ENCODE results near the gene OR12D1.
"Not testable (repeated sequence)": the region's sequence is repeated elsewhere in the genome, so short reads cannot be mapped to it uniquely, and the experiment has no call there.

The OR12D1 gene

GRCh38 chr6:29414588-29414987 lies at the start of gene OR12D1:
Gene OR12D1 (plus strand): TSS chr6:29414928.
- Mint-ChIP-seq H3K4me1 (ENCODE audit: low read depth) (no peaks in the 10 kb centered on the region), H3K27me3 (peaks cover 69% of the 10 kb centered on the region), H3K27ac (no peak within 1 kb of the TSS), H3K4me3 (no peak within 1 kb of the TSS), H3K9me3 (peaks cover 22% of the 10 kb centered on the region), H3K36me3 (ENCODE audit: low read depth) (no peaks in the 10 kb centered on the region)
- no peak for DNase-seq

- H3K9me3 Mint-ChIP-seq: no peaks in the 10 kb centered on the region
- no peak within 1 kb of the TSS for H3K4me3 Mint-ChIP-seq
- DNase-seq: no peak
- H3K27ac Mint-ChIP-seq: no peak within 1 kb of the TSS
- no peaks in the 10 kb centered on the region for H3K36me3 Mint-ChIP-seq (ENCODE audit: low read depth)
- peaks cover 37% of the 10 kb centered on the region for H3K27me3 Mint-ChIP-seq
- no peaks in the 10 kb centered on the region for H3K4me1 Mint-ChIP-seq (ENCODE audit: low read depth)
These were observed 46.0 kb upstream of the OR12D1 start, which contains the start of gene OR5V1 for GRCh38 chr6:29368765-29369164. Gene OR5V1 (minus strand): TSS chr6:29368865. CDS start chr6:29356195, 12,670 bp downstream.

- no peaks in the 10 kb centered on the region for H3K4me1 Mint-ChIP-seq (ENCODE audit: low read depth)
- no peaks in the 10 kb centered on the region for H3K9me3 Mint-ChIP-seq
These were observed 39.5 kb upstream of the OR12D1 start, which contains the start of gene OR12D3 for GRCh38 chr6:29375191-29375590. Gene OR12D3 (minus strand): TSS chr6:29375291. CDS start chr6:29375287, 4 bp downstream.

GRCh38 chr6:29376003-29376402 lies 38.7 kb upstream of the OR12D1 start:
- Mint-ChIP-seq H3K9me3 (no peaks in the 10 kb centered on the region), H3K4me3 (no peak overlapping the region), H3K27me3 (peaks cover 35% of the 10 kb centered on the region), H3K27ac (no peak overlapping the region), H3K4me1 (ENCODE audit: low read depth) (no peaks in the 10 kb centered on the region), H3K36me3 (ENCODE audit: low read depth) (no peaks in the 10 kb centered on the region)
- DNase-seq: no peak

More at GRCh38 chr6:29375191-29375590, 39.5 kb upstream of the OR12D1 start, which contains the start of gene OR12D3:
- Mint-ChIP-seq H3K36me3 (ENCODE audit: low read depth) (no peaks in the 10 kb centered on the region), H3K27ac (no peak within 1 kb of the TSS), H3K27me3 (peaks cover 39% of the 10 kb centered on the region), H3K4me3 (no peak within 1 kb of the TSS)
- no peak for DNase-seq

GRCh38 chr6:29388533-29388932 lies 26.2 kb upstream of the OR12D1 start:
- H3K9me3 Mint-ChIP-seq: no peaks in the 10 kb centered on the region
- no peaks in the 10 kb centered on the region for H3K4me1 Mint-ChIP-seq (ENCODE audit: low read depth)
- H3K27me3 Mint-ChIP-seq: peaks cover 41% of the 10 kb centered on the region
- H3K27ac Mint-ChIP-seq: no peak overlapping the region
- no peak for DNase-seq
- no peaks in the 10 kb centered on the region for H3K36me3 Mint-ChIP-seq (ENCODE audit: low read depth)
- H3K4me3 Mint-ChIP-seq: no peak overlapping the region

GRCh38 chr6:29395331-29395730 lies 19.4 kb upstream of the OR12D1 start, which contains the start of gene OR12D2:
Gene OR12D2 (plus strand): TSS chr6:29395631. CDS start chr6:29396700, 1,069 bp downstream.
- H3K4me3 Mint-ChIP-seq: no peak within 1 kb of the TSS
- H3K27ac Mint-ChIP-seq: no peak within 1 kb of the TSS
- no peak for DNase-seq
- no peaks in the 10 kb centered on the region for H3K36me3 Mint-ChIP-seq (ENCODE audit: low read depth)
- no peaks in the 10 kb centered on the region for H3K9me3 Mint-ChIP-seq
- no peaks in the 10 kb centered on the region for H3K4me1 Mint-ChIP-seq (ENCODE audit: low read depth)
- peaks cover 66% of the 10 kb centered on the region for H3K27me3 Mint-ChIP-seq

- no peaks in the 10 kb centered on the region for H3K9me3 Mint-ChIP-seq
- no peak overlapping the region for H3K27ac Mint-ChIP-seq
- H3K36me3 Mint-ChIP-seq (ENCODE audit: low read depth): no peaks in the 10 kb centered on the region
- H3K4me3 Mint-ChIP-seq: no peak overlapping the region
- no peak for DNase-seq
- H3K27me3 Mint-ChIP-seq: peaks cover 68% of the 10 kb centered on the region
- H3K4me1 Mint-ChIP-seq (ENCODE audit: low read depth): no peaks in the 10 kb centered on the region
These were observed 15.2 kb upstream of the OR12D1 start for GRCh38 chr6:29399525-29399924.

- Mint-ChIP-seq H3K4me3 (no peak overlapping the region), H3K9me3 (peaks cover 2% of the 10 kb centered on the region), H3K4me1 (ENCODE audit: low read depth) (no peaks in the 10 kb centered on the region), H3K36me3 (ENCODE audit: low read depth) (no peaks in the 10 kb centered on the region), H3K27ac (no peak overlapping the region), H3K27me3 (peaks cover 70% of the 10 kb centered on the region)
- no peak for DNase-seq
These were observed 10.9 kb upstream of the OR12D1 start for GRCh38 chr6:29403801-29404200.

GRCh38 chr6:29419516-29419915 lies 4.8 kb downstream of the OR12D1 start:
- H3K27ac Mint-ChIP-seq: no peak overlapping the region
- no peaks in the 10 kb centered on the region for H3K9me3 Mint-ChIP-seq
- H3K36me3 Mint-ChIP-seq (ENCODE audit: low read depth): no peaks in the 10 kb centered on the region
- no peak overlapping the region for H3K4me3 Mint-ChIP-seq
- H3K4me1 Mint-ChIP-seq (ENCODE audit: low read depth): no peaks in the 10 kb centered on the region
- no peak for DNase-seq
- H3K27me3 Mint-ChIP-seq: peaks cover 65% of the 10 kb centered on the region

GRCh38 chr6:29424168-29424567 lies 9.4 kb downstream of the OR12D1 start:
- Mint-ChIP-seq H3K27ac (no peak overlapping the region), H3K36me3 (ENCODE audit: low read depth) (no peaks in the 10 kb centered on the region), H3K27me3 (peaks cover 71% of the 10 kb centered on the region), H3K9me3 (no peaks in the 10 kb centered on the region), H3K4me1 (ENCODE audit: low read depth) (no peaks in the 10 kb centered on the region), H3K4me3 (no peak overlapping the region)
- no peak for DNase-seq

- no peak overlapping the region for H3K27ac Mint-ChIP-seq
- no peak overlapping the region for H3K4me3 Mint-ChIP-seq
- H3K4me1 Mint-ChIP-seq (ENCODE audit: low read depth): no peaks in the 10 kb centered on the region
- no peaks in the 10 kb centered on the region for H3K9me3 Mint-ChIP-seq
- H3K36me3 Mint-ChIP-seq (ENCODE audit: low read depth): no peaks in the 10 kb centered on the region
- no peak for DNase-seq
- peaks cover 71% of the 10 kb centered on the region for H3K27me3 Mint-ChIP-seq
These were observed 9.8 kb downstream of the OR12D1 start for GRCh38 chr6:29424575-29424974.

- Mint-ChIP-seq H3K4me3 (no peak overlapping the region), H3K36me3 (ENCODE audit: low read depth) (no peaks in the 10 kb centered on the region), H3K27me3 (peaks cover 67% of the 10 kb centered on the region), H3K27ac (no peak overlapping the region), H3K9me3 (no peaks in the 10 kb centered on the region), H3K4me1 (ENCODE audit: low read depth) (no peaks in the 10 kb centered on the region)
- DNase-seq: no peak
These were observed 10.3 kb downstream of the OR12D1 start for GRCh38 chr6:29425075-29425474.

GRCh38 chr6:29426654-29427053 lies 11.9 kb downstream of the OR12D1 start:
- Mint-ChIP-seq H3K36me3 (ENCODE audit: low read depth) (no peaks in the 10 kb centered on the region), H3K4me3 (no peak overlapping the region), H3K9me3 (no peaks in the 10 kb centered on the region), H3K4me1 (ENCODE audit: low read depth) (no peaks in the 10 kb centered on the region), H3K27me3 (peaks cover 53% of the 10 kb centered on the region), H3K27ac (no peak overlapping the region)
- no peak for DNase-seq

GRCh38 chr6:29436730-29437129 lies 22.0 kb downstream of the OR12D1 start:
- H3K4me1 Mint-ChIP-seq (ENCODE audit: low read depth); H3K4me3 Mint-ChIP-seq; H3K36me3 Mint-ChIP-seq (ENCODE audit: low read depth); DNase-seq; H3K9me3 Mint-ChIP-seq; H3K27ac Mint-ChIP-seq: not testable (repeated sequence)
- peaks cover 68% of the 10 kb centered on the region for H3K27me3 Mint-ChIP-seq

- no peaks in the 10 kb centered on the region for H3K36me3 Mint-ChIP-seq (ENCODE audit: low read depth)
- peaks cover 62% of the 10 kb centered on the region for H3K27me3 Mint-ChIP-seq
- DNase-seq: no peak
- no peak within 1 kb of the TSS for H3K27ac Mint-ChIP-seq
- H3K4me3 Mint-ChIP-seq: no peak within 1 kb of the TSS
- no peaks in the 10 kb centered on the region for H3K4me1 Mint-ChIP-seq (ENCODE audit: low read depth)
- H3K9me3 Mint-ChIP-seq: no peaks in the 10 kb centered on the region
These were observed 24.3 kb downstream of the OR12D1 start, which contains the start of gene OR10C1 for GRCh38 chr6:29439006-29439405. Gene OR10C1 (plus strand): TSS chr6:29439306. CDS start chr6:29440016, 710 bp downstream.

GRCh38 chr6:29442719-29443118 lies 28.0 kb downstream of the OR12D1 start:
- Mint-ChIP-seq H3K4me1 (ENCODE audit: low read depth) (no peaks in the 10 kb centered on the region), H3K27ac (no peak overlapping the region), H3K36me3 (ENCODE audit: low read depth) (no peaks in the 10 kb centered on the region), H3K4me3 (no peak overlapping the region), H3K27me3 (peaks cover 69% of the 10 kb centered on the region), H3K9me3 (peaks cover 3% of the 10 kb centered on the region)
- DNase-seq: no peak
